Suprapubic skin (tissue), 4 donors: ENCODE data around the gene GOLGA6A. TPM values are rescaled to one million over a fixed set of nuclear protein-coding genes. Genes with fewer than 3 reads are reported as not detected.

ENCODE experiments used
- DNase-seq, 2 donors: peaks; one replicate each; pipeline ENCODE4 v3.0.0-alpha.2; 2019; ENCODE audit warnings: low spot score in 2 of 2
- H3K27ac ChIP-seq: fragments of 200-600 bp; sonication (generic); one replicate; pipeline ENCODE4 v1.5.1; 2019
- H3K27me3 ChIP-seq: fragments of 200-600 bp; sonication (generic); one replicate; pipeline ENCODE4 v1.5.1; 2019
- H3K36me3 ChIP-seq: fragments of 200-600 bp; sonication (generic); one replicate; pipeline ENCODE4 v1.5.1; 2019
- H3K4me1 ChIP-seq: fragments of 200-600 bp; sonication (generic); one replicate; pipeline ENCODE4 v1.5.1; 2019
- H3K4me3 ChIP-seq: fragments of 200-600 bp; sonication (generic); one replicate; pipeline ENCODE4 v1.5.1; 2019; ENCODE audit warnings: mild to moderate bottlenecking
- H3K9me3 ChIP-seq: fragments of 200-600 bp; sonication (generic); one replicate; pipeline ENCODE4 v1.5.1; 2019
- EP300 ChIP-seq: sonication (generic); formaldehyde crosslinking; IDR thresholded peaks from one replicate; pipeline ENCODE4 v1.6.1; 2017; ENCODE audit warnings: antibody characterized with exemption
- POLR2A ChIP-seq, 2 donors: fragments of 450-650 bp; IDR thresholded peaks; one replicate each; pipeline ENCODE4 v1.6.1; 2017; ENCODE audit warnings: antibody characterized with exemption in 2 of 2, mild to moderate bottlenecking in 2 of 2, moderate library complexity in 2 of 2
- POLR2AphosphoS5 ChIP-seq, 3 donors: sonication (generic); formaldehyde crosslinking; IDR thresholded peaks; one replicate each; pipeline ENCODE4 v1.6.1; 2017; ENCODE audit warnings: antibody characterized with exemption in 3 of 3
- WGBS: methylation state at CpG from one replicate; pipeline ENCODE4 v1.1.5; 2018; 5-methylcytosine and 5-hydroxymethylcytosine counted together
- total RNA-seq, 4 donors: library from RNA; depleted of rRNA; stranded (reverse); fragments of >200 nt; gene quantifications; one replicate each; pipeline ENCODE4 v1.1.0, GENCODE V29; 2016
- TF ChIP-seq, protein P1 (sequence below), 2 donors: fragments of 200-600 bp in 1 of 2; fragments of 450-650 bp in 1 of 2; sonication (generic) in 1 of 2; IDR thresholded peaks; one replicate each; pipeline ENCODE4 v1.5.1; 2016 to 2019; ENCODE audit warnings: antibody characterized with exemption in 2 of 2, mild to moderate bottlenecking in 1 of 2, moderate library complexity in 1 of 2

Gene GOLGA6A
- total RNA-seq, 4 donors from 2014 or later: 0.21 to 3.9 (median 1.7) TPM

DNA sequence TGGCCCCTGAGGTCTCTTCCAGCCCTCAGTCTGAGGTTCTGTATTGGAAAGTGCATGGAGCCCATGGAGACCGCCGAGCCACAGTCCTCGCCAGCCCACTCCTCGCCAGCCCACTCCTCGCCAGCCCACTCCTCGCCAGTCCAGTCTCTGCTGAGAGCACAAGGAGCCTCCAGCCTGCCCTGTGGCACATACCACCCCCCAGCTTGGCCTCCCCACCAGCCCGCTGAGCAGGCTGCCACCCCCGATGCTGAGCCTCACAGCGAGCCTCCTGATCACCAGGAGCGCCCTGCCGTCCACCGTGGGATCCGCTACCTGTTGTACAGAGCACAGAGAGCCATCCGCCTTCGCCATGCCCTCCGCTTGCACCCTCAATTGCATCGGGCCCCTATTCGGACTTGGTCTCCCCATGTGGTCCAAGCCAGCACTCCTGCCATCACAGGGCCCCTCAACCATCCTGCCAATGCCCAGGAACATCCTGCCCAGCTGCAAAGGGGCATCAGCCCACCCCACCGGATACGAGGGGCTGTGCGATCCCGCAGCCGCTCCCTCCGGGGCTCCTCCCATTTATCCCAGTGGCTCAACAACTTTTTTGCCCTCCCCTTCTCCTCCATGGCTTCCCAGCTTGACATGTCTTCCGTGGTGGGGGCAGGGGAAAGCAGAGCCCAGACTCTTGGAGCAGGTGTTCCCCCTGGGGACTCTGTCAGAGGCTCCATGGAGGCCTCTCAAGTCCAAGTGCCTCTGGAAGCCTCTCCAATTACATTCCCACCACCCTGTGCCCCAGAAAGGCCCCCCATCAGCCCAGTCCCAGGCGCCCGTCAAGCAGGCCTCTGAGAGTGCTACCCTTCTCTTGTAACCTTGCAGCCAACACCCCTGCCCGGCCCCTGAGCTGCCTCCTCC lies 47.0 kb downstream of the GOLGA6A start:
- Histone ChIP-seq H3K9me3 (no peaks in the 10 kb centered on the region), H3K4me1 (peaks cover 27% of the 10 kb centered on the region), H3K27ac (no peak overlapping the region), H3K36me3 (peaks cover 63% of the 10 kb centered on the region), H3K27me3 (no peaks in the 10 kb centered on the region), H3K4me3 (no peak overlapping the region)
- WGBS: 93% methylated on average over 25 of the region's 28 CpGs
- peak in 1 of 2 donors; percentile 56 for DNase-seq
- TF ChIP-seq POLR2A (IDR thresholded peaks at IDR 0.05): no peak
- no peak for TF ChIP-seq EP300
- TF ChIP-seq, protein P1, sequence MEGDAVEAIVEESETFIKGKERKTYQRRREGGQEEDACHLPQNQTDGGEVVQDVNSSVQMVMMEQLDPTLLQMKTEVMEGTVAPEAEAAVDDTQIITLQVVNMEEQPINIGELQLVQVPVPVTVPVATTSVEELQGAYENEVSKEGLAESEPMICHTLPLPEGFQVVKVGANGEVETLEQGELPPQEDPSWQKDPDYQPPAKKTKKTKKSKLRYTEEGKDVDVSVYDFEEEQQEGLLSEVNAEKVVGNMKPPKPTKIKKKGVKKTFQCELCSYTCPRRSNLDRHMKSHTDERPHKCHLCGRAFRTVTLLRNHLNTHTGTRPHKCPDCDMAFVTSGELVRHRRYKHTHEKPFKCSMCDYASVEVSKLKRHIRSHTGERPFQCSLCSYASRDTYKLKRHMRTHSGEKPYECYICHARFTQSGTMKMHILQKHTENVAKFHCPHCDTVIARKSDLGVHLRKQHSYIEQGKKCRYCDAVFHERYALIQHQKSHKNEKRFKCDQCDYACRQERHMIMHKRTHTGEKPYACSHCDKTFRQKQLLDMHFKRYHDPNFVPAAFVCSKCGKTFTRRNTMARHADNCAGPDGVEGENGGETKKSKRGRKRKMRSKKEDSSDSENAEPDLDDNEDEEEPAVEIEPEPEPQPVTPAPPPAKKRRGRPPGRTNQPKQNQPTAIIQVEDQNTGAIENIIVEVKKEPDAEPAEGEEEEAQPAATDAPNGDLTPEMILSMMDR (IDR thresholded peaks at IDR 0.05): no peak
- no peak for TF ChIP-seq POLR2AphosphoS5 (IDR thresholded peaks at IDR 0.05)

DNA sequence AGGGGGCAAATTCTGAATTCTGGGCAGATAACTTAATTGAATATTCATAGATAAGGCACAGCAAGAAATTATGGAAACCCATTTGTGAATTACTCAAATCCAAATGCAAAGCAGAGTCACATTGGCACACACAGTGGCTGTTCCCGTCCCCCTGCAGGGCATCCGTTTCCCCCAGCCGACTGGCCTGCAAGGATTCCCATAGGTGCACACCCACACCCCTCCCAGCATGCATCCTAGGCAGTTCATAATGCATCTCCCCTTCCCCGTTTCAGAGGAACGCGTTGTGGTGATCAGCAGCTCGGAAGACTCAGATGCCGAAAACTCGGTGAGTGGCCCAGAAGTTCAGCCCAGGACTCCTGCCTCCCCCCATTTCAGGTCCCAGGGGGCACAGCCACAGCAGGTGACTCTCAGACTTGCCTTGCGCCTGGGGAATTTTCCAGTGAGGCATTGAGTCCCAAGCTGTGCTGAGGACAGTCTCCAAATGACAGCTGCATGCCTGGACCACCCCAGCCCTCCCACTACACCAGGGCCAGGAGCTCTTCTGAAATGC lies 48.1 kb downstream of the GOLGA6A start:
- no peaks in the 10 kb centered on the region for H3K27me3 ChIP-seq
- H3K4me1 ChIP-seq: peaks cover 17% of the 10 kb centered on the region
- H3K9me3 ChIP-seq: no peaks in the 10 kb centered on the region
- H3K27ac ChIP-seq: no peak overlapping the region
- WGBS: 82% methylated on average over 9 of the region's 10 CpGs
- TF ChIP-seq, protein P1 (IDR thresholded peaks at IDR 0.05): no peak
- TF ChIP-seq POLR2A (IDR thresholded peaks at IDR 0.05) (no peak), EP300 (no peak), POLR2AphosphoS5 (IDR thresholded peaks at IDR 0.05) (no peak)
- peaks cover 71% of the 10 kb centered on the region for H3K36me3 ChIP-seq
- DNase-seq: peak in 1 of 2 donors; percentile 40
- H3K4me3 ChIP-seq: no peak overlapping the region

DNA sequence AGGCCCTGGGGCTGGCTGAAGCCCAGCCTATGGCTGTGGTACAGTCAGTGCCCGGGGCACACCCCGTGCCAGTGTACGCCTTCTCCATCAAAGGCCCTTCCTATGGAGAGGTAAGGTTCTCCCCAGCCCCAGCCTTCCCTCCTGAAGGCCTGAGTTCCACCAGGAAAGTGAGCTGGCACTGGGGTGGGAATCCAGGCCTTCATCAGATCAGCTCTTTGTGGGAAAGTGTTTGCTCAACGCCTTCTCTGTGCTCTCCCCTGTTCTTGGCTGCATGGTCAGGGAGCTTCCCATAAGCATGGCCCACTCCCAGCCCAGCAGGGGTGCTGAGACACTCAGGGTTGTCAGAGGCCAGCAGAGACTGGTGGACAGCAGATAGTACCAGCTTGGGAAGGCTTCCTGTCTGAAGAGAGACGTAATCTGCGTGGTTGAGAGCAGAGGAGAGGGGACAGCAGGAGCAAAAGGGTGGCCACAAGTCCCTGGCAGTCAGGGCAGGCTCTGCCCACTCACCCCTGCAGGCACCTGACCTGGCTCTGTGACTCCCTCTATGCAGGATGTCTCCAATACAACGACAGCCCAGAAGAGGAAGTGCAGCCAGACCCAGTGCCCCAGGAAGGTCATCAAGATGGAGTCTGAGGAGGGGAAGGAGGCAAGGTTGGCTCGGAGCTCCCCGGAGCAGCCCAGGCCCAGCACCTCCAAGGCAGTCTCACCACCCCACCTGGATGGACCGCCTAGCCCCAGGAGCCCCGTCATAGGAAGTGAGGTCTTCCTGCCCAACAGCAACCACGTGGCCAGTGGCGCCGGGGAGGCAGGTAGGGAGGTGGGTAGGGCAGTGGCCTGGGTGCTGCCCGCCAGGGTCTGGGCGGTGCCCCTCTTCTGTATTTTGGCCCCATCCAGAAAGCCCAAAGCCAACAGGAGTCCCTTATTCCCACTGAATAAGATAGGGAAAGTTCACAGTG lies 49.5 kb downstream of the GOLGA6A start:
- TF ChIP-seq EP300 (no peak), POLR2A (IDR thresholded peaks at IDR 0.05) (no peak), POLR2AphosphoS5 (IDR thresholded peaks at IDR 0.05) (no peak)
- TF ChIP-seq, protein P1 (IDR thresholded peaks at IDR 0.05): no peak
- Histone ChIP-seq H3K36me3 (peaks cover 72% of the 10 kb centered on the region), H3K4me3 (no peak overlapping the region), H3K4me1 (peaks cover 8% of the 10 kb centered on the region), H3K27ac (no peak overlapping the region), H3K27me3 (no peaks in the 10 kb centered on the region), H3K9me3 (no peaks in the 10 kb centered on the region)
- WGBS: 84% methylated on average over 13 of the region's 16 CpGs
- peak in 1 of 2 donors; percentile 51 for DNase-seq

DNA sequence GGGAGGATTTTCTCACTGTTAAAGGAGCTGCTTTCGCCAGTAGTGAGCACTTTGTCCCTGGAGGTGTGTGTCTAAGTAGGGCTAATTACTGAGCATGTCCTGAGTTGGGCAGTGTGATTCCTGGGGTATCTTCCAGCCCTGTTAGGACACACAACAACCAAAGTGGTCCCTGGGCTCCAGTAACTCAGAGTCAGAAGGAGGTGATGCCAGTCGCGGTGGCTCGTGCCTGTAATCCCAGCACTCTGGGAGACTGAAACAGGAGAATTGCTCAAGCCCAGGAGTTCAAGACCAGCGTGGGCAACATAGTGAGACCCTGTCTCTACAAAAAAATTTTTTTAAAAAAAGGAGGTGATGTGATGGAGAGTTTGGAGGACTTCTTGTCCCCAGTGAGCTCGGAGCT lies 50.3 kb downstream of the GOLGA6A start:
- Histone ChIP-seq H3K36me3 (peaks cover 73% of the 10 kb centered on the region), H3K9me3 (no peaks in the 10 kb centered on the region), H3K27me3 (no peaks in the 10 kb centered on the region), H3K27ac (no peak overlapping the region), H3K4me1 (peaks cover 8% of the 10 kb centered on the region), H3K4me3 (no peak overlapping the region)
- no peak for DNase-seq
- WGBS: 88% methylated on average over 6 of the region's 6 CpGs
- TF ChIP-seq POLR2A (IDR thresholded peaks at IDR 0.05): no peak
- TF ChIP-seq, protein P1 (IDR thresholded peaks at IDR 0.05): no peak
- no peak for TF ChIP-seq EP300
- TF ChIP-seq POLR2AphosphoS5 (IDR thresholded peaks at IDR 0.05): no peak
